ENCODE results near the gene PHB1.
"Not testable (repeated sequence)": the region's sequence is repeated elsewhere in the genome, so short reads cannot be mapped to it uniquely, and the experiment has no call there.

PHB1 gene

GRCh38 chr17:49383060-49383459 is 31.6 kb downstream of the PHB1 start:
- Mint-ChIP-seq H3K36me3 (peaks cover 6% of the 10 kb centered on the region), H3K27me3 (no peaks in the 10 kb centered on the region), H3K9me3 (ENCODE audit: low read depth) (no peaks in the 10 kb centered on the region), H3K27ac (no peak overlapping the region), H3K4me1 (ENCODE audit: low read depth) (peaks cover 13% of the 10 kb centered on the region), H3K4me3 (no peak overlapping the region)

DNA sequence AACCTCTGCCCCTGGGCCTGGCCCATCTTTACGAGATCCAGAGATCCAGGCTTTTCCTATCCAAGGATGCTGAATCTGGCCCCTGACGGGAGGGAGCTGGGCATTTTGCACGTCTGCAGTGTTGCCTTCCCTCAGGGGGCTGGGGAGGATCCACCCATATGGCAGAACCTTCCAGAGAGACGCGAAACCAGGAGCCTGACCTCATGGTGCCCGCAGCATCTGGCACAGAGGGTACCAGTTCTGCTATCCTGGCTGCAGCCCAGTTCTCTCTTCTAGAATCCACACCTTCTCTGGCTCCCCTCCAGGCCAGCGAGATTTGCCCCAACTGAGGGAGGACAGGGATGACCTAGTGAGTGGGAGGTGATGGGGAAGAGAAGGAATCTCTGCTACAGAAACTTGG is 32.1 kb downstream of the PHB1 start:
- H3K36me3 Mint-ChIP-seq: peaks cover 6% of the 10 kb centered on the region
- no peaks in the 10 kb centered on the region for H3K9me3 Mint-ChIP-seq (ENCODE audit: low read depth)
- H3K27ac Mint-ChIP-seq: no peak overlapping the region
- no peaks in the 10 kb centered on the region for H3K27me3 Mint-ChIP-seq
- no peak overlapping the region for H3K4me3 Mint-ChIP-seq
- H3K4me1 Mint-ChIP-seq (ENCODE audit: low read depth): peaks cover 8% of the 10 kb centered on the region

- Mint-ChIP-seq H3K27me3 (no peaks in the 10 kb centered on the region), H3K4me1 (ENCODE audit: low read depth) (peaks cover 2% of the 10 kb centered on the region), H3K4me3 (no peak overlapping the region), H3K27ac (no peak overlapping the region), H3K9me3 (ENCODE audit: low read depth) (no peaks in the 10 kb centered on the region), H3K36me3 (peaks cover 6% of the 10 kb centered on the region)
Measured at GRCh38 chr17:49381793-49382192, 32.9 kb downstream of the PHB1 start.

GRCh38 chr17:49381033-49381432 is 33.6 kb downstream of the PHB1 start:
- Mint-ChIP-seq H3K36me3 (peaks cover 6% of the 10 kb centered on the region), H3K4me1 (ENCODE audit: low read depth) (peaks cover 2% of the 10 kb centered on the region), H3K9me3 (ENCODE audit: low read depth) (no peaks in the 10 kb centered on the region), H3K27ac (no peak overlapping the region), H3K4me3 (no peak overlapping the region), H3K27me3 (no peaks in the 10 kb centered on the region)

DNA sequence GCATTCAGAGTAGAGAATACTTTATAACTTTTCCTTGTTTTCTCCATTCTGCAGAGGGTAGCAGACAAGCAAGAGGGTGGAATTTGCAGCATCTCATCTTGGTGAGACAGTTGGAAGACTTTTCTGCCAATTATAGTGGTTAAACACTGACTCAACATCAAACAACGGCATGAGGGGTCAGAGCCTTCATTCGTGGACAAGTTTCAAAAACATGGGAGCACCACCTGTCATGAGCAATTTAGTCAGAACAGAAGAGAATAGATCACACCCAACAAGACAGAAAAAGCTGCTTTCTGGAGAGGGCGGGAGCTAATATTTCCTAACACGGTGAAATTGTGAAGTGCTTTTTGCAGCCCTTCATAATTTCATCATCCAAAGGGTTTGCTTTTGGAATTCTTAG is 34.8 kb downstream of the PHB1 start:
- no peaks in the 10 kb centered on the region for H3K9me3 Mint-ChIP-seq (ENCODE audit: low read depth)
- H3K4me3 Mint-ChIP-seq: no peak overlapping the region
- peaks cover 6% of the 10 kb centered on the region for H3K36me3 Mint-ChIP-seq
- H3K27me3 Mint-ChIP-seq: no peaks in the 10 kb centered on the region
- no peak overlapping the region for H3K27ac Mint-ChIP-seq
- no peaks in the 10 kb centered on the region for H3K4me1 Mint-ChIP-seq (ENCODE audit: low read depth)

DNA sequence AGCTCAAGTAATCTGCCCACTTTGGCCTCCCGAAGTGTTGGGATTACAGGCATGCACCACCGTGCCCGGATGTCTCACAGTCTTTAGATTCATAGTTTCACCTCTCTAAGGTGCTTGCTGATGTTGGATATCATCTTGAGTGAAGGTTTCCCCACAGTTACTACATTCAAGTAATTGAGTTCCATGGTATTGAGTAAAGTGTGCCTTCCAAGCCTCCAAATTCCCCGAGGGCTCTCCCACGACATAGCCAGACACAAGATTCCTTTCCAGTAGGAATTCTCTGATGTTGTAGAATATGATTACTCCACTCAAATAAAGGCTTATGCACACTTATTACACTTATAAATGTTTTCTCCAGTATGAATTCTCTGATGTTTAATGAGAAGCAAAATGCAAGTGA is 36.4 kb downstream of the PHB1 start:
- Mint-ChIP-seq H3K36me3 (peaks cover 6% of the 10 kb centered on the region), H3K4me3 (no peak overlapping the region), H3K27ac (no peak overlapping the region), H3K27me3 (no peaks in the 10 kb centered on the region), H3K4me1 (ENCODE audit: low read depth) (no peaks in the 10 kb centered on the region), H3K9me3 (ENCODE audit: low read depth) (no peaks in the 10 kb centered on the region)

- peaks cover 6% of the 10 kb centered on the region for H3K36me3 Mint-ChIP-seq
- H3K4me1 Mint-ChIP-seq (ENCODE audit: low read depth): peaks cover 3% of the 10 kb centered on the region
- no peak overlapping the region for H3K4me3 Mint-ChIP-seq
- H3K9me3 Mint-ChIP-seq (ENCODE audit: low read depth): no peaks in the 10 kb centered on the region
- no peaks in the 10 kb centered on the region for H3K27me3 Mint-ChIP-seq
- H3K27ac Mint-ChIP-seq: no peak overlapping the region
Measured at GRCh38 chr17:49375544-49375943, 39.1 kb downstream of the PHB1 start.

DNA sequence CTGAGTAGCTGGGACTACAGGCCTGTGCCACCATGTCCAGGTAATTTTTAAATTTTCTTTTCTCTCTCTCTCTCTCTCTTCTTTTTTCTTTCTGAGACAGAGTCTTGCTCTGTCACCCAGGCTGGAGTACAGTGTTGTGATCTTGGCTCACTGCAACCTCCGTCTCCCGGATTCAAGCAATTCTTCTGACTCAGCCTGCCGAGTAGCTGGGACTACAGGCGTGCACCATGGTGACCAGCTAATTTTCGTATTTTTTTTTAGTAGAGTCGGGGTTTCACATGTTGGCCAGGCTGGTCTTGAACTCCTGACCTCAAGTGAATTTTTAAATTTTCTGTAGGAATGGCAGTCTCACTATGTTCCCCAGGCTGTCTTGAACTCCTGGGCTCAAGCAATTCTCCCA is 41.6 kb downstream of the PHB1 start:
- peaks cover 3% of the 10 kb centered on the region for H3K4me1 Mint-ChIP-seq (ENCODE audit: low read depth)
- no peaks in the 10 kb centered on the region for H3K27me3 Mint-ChIP-seq
- H3K27ac Mint-ChIP-seq: no peak overlapping the region
- H3K9me3 Mint-ChIP-seq (ENCODE audit: low read depth): no peaks in the 10 kb centered on the region
- H3K4me3 Mint-ChIP-seq: no peak overlapping the region
- H3K36me3 Mint-ChIP-seq: no peaks in the 10 kb centered on the region

GRCh38 chr17:49372425-49372824 is 42.3 kb downstream of the PHB1 start:
- H3K36me3 Mint-ChIP-seq: no peaks in the 10 kb centered on the region
- peaks cover 3% of the 10 kb centered on the region for H3K4me1 Mint-ChIP-seq (ENCODE audit: low read depth)
- no peaks in the 10 kb centered on the region for H3K27me3 Mint-ChIP-seq
- no peaks in the 10 kb centered on the region for H3K9me3 Mint-ChIP-seq (ENCODE audit: low read depth)
- no peak overlapping the region for H3K4me3 Mint-ChIP-seq
- H3K27ac Mint-ChIP-seq: no peak overlapping the region

GRCh38 chr17:49370971-49371834 is 43.5 kb downstream of the PHB1 start:
- Mint-ChIP-seq H3K27me3 (no peaks in the 10 kb centered on the region), H3K9me3 (ENCODE audit: low read depth) (no peaks in the 10 kb centered on the region), H3K36me3 (no peaks in the 10 kb centered on the region), H3K4me1 (ENCODE audit: low read depth) (peaks cover 3% of the 10 kb centered on the region), H3K27ac (no peak overlapping the region), H3K4me3 (no peak overlapping the region)

DNA sequence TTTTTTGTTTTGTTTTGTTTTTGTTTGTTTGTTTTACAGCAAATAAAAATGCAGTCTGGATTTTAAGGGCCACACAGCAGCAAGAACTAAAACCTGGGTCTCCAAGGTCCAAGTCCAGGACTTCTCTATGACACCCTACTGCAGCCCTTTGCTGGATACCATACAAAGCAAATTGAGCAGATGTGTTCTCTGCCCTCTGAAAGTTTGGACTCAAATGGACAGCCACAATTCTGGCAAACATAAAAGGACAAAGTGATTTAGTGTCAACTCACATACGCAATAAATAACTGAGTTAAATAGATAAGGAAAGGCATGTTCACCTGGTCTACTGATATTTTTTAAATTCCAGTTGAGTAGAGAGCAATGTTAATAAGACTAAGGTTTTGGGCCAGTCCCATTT is 44.9 kb downstream of the PHB1 start:
- Mint-ChIP-seq H3K27ac (no peak overlapping the region), H3K9me3 (ENCODE audit: low read depth) (no peaks in the 10 kb centered on the region), H3K27me3 (no peaks in the 10 kb centered on the region)

GRCh38 chr17:49369089-49369488 is 45.6 kb downstream of the PHB1 start:
- no peaks in the 10 kb centered on the region for H3K27me3 Mint-ChIP-seq
- no peaks in the 10 kb centered on the region for H3K9me3 Mint-ChIP-seq (ENCODE audit: low read depth)
- H3K36me3 Mint-ChIP-seq: peaks cover 2% of the 10 kb centered on the region
- H3K27ac Mint-ChIP-seq: no peak overlapping the region
- peaks cover 7% of the 10 kb centered on the region for H3K4me1 Mint-ChIP-seq (ENCODE audit: low read depth)
- H3K4me3 Mint-ChIP-seq: no peak overlapping the region

More for the DNA sequence above, 44.9 kb downstream of the PHB1 start:
- Mint-ChIP-seq H3K36me3 (peaks cover 2% of the 10 kb centered on the region), H3K4me3 (no peak overlapping the region), H3K4me1 (ENCODE audit: low read depth) (peaks cover 7% of the 10 kb centered on the region)

- H3K27ac Mint-ChIP-seq: no peak overlapping the region
- no peak overlapping the region for H3K4me3 Mint-ChIP-seq
- peaks cover 2% of the 10 kb centered on the region for H3K36me3 Mint-ChIP-seq
- no peaks in the 10 kb centered on the region for H3K9me3 Mint-ChIP-seq (ENCODE audit: low read depth)
- H3K4me1 Mint-ChIP-seq (ENCODE audit: low read depth): peaks cover 15% of the 10 kb centered on the region
- H3K27me3 Mint-ChIP-seq: no peaks in the 10 kb centered on the region
Measured at GRCh38 chr17:49365667-49366066, 49.0 kb downstream of the PHB1 start.

DNA sequence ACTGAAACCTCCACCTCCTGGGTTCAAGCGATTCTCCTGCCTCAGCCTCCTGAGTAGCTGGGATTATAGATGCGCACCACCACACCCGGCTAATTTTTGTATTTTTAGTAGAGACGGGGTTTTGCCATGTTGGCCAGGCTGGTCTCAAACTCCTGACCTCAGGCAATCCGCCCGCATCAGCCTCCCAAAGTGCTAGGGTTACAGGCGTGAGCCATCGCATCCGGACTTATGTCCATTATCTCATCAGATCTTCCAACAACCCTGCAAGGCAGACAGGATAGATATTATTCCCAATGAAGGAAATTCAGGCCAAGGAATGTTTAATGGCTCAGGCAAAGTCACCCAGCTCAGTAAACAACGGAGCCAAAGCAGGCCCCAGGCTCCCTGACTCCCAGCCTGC is 49.6 kb downstream of the PHB1 start:
- H3K27ac Mint-ChIP-seq: not testable (repeated sequence)

DNA sequence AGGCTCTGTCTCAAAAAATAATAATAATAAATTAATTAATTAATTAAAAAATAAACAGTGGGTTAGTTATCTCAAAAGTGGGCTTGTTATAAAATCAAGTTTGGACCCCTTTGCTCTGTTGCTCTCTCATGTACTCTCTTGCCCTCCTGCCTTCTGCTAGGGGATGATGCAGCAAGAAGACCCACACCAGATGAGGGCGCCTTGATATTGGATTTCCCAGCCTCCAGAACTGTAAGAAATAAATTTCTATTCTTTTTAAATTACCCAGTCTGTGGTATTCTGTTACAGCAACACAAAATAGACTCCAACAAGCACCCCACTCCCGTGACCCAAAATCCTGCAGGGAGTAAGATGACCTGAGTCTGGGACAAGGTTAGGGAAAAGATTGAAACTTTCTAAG is 50.6 kb downstream of the PHB1 start:
- H3K36me3 Mint-ChIP-seq: peaks cover 2% of the 10 kb centered on the region
- no peaks in the 10 kb centered on the region for H3K27me3 Mint-ChIP-seq
- no peak overlapping the region for H3K27ac Mint-ChIP-seq
- H3K4me3 Mint-ChIP-seq: no peak overlapping the region
- no peaks in the 10 kb centered on the region for H3K9me3 Mint-ChIP-seq (ENCODE audit: low read depth)
- peaks cover 31% of the 10 kb centered on the region for H3K4me1 Mint-ChIP-seq (ENCODE audit: low read depth)

More for the DNA sequence above, 49.6 kb downstream of the PHB1 start:
- not testable (repeated sequence) for H3K4me3 Mint-ChIP-seq; H3K27me3 Mint-ChIP-seq; H3K9me3 Mint-ChIP-seq (ENCODE audit: low read depth); H3K36me3 Mint-ChIP-seq
- H3K4me1 Mint-ChIP-seq (ENCODE audit: low read depth): peaks cover 21% of the 10 kb centered on the region

- Mint-ChIP-seq H3K4me3 (peak overlapping the region; percentile 90), H3K9me3 (ENCODE audit: low read depth) (no peaks in the 10 kb centered on the region), H3K36me3 (peaks cover 2% of the 10 kb centered on the region), H3K27ac (no peak overlapping the region), H3K4me1 (ENCODE audit: low read depth) (peaks cover 39% of the 10 kb centered on the region), H3K27me3 (no peaks in the 10 kb centered on the region)
Measured at GRCh38 chr17:49363251-49363650, 51.4 kb downstream of the PHB1 start.

Data from activated naive CD8-positive, alpha-beta T cell (primary cell).